Activated CD8-positive, alpha-beta T cell treated with anti-CD3 and anti-CD28 coated beads, Interleukin-2, amount 10 ng/mL, durations not matched to agents 7 days and 5 days (primary cell): ENCODE results near the gene BAIAP2. TPM values are rescaled to one million over a fixed set of nuclear protein-coding genes. Genes with fewer than 3 reads are reported as not detected.

Source experiments
- ATAC-seq: fragments of 150-1000 bp; cut with Tn5 transposase; one replicate; pipeline ENCODE4 v1.10.0; 2021; ENCODE audit warnings: moderate library complexity
- CTCF ChIA-PET: fragments of 350-600 bp; sonication (Branson Sonifier 250); formaldehyde crosslinking; loops from one replicate; lab custom pipeline; 2021; ENCODE audit warnings: antibody characterized with exemption; lab: Charles Lee
- POLR2A ChIA-PET: fragments of 350-600 bp; sonication (Branson Sonifier 250); formaldehyde crosslinking; loops from one replicate; lab custom pipeline; 2021; ENCODE audit warnings: antibody characterized with exemption; lab: Charles Lee
- DNase-seq: peaks from one replicate; pipeline ENCODE4 v3.0.0-alpha.2; 2020
- H3K27ac Mint-ChIP-seq: one replicate; pipeline ENCODE4 v1.8.0; 2021; ENCODE audit warnings: mild to moderate bottlenecking, mixed read lengths
- H3K27me3 Mint-ChIP-seq: one replicate; pipeline ENCODE4 v1.8.0; 2021; ENCODE audit warnings: low read depth, mixed read lengths
- H3K36me3 Mint-ChIP-seq: one replicate; pipeline ENCODE4 v1.8.0; 2021; ENCODE audit warnings: low read depth, mixed read lengths
- H3K4me1 Mint-ChIP-seq: one replicate; pipeline ENCODE4 v1.8.0; 2021; ENCODE audit warnings: low read depth, mixed read lengths
- H3K4me3 Mint-ChIP-seq: one replicate; pipeline ENCODE4 v1.8.0; 2021; ENCODE audit warnings: mild to moderate bottlenecking, mixed read lengths
- H3K9me3 Mint-ChIP-seq: one replicate; pipeline ENCODE4 v1.8.0; 2022; ENCODE audit warnings: mixed read lengths; ENCODE audit not compliant: insufficient read depth
- total RNA-seq, 2 experiments: library from RNA; stranded (reverse); gene quantifications; one replicate each; pipeline ENCODE4 v1.2.3, GENCODE V29; 2021

The BAIAP2 gene
- total RNA-seq, 2 experiments from 2014 or later = 5.0 to 5.8 TPM

- H3K9me3 Mint-ChIP-seq = no peaks in the 10 kb centered on the region
- no peak overlapping the region for H3K4me3 Mint-ChIP-seq
- peaks cover 6% of the 10 kb centered on the region for H3K27me3 Mint-ChIP-seq
- ChIA-PET CTCF (no interaction called here), POLR2A (no interaction called here)
- ATAC-seq (no peak), DNase-seq (no peak)
- no peaks in the 10 kb centered on the region for H3K36me3 Mint-ChIP-seq
- H3K27ac Mint-ChIP-seq = no peak overlapping the region
- H3K4me1 Mint-ChIP-seq = peaks cover 17% of the 10 kb centered on the region
Measured at GRCh38 chr17:81050645-81051625, 16.0 kb downstream of the BAIAP2 start.

GRCh38 chr17:81052199-81052997 lies 17.4 kb downstream of the BAIAP2 start:
- Mint-ChIP-seq H3K9me3 (no peaks in the 10 kb centered on the region), H3K4me3 (no peak overlapping the region), H3K27ac (no peak overlapping the region), H3K4me1 (peaks cover 17% of the 10 kb centered on the region), H3K27me3 (peaks cover 4% of the 10 kb centered on the region), H3K36me3 (no peaks in the 10 kb centered on the region)
- DNase-seq (no peak), ATAC-seq (no peak)
- ChIA-PET POLR2A (no interaction called here), CTCF (interaction anchor here (2.6 kb wide), 1 partner anchor 29 kb away, joined by 6 read pairs; no protein-coding TSS in a partner anchor)

GRCh38 chr17:81053041-81053970 lies 18.4 kb downstream of the BAIAP2 start:
- Mint-ChIP-seq H3K36me3 (no peaks in the 10 kb centered on the region), H3K4me1 (peaks cover 17% of the 10 kb centered on the region), H3K4me3 (no peak overlapping the region), H3K27me3 (no peaks in the 10 kb centered on the region), H3K9me3 (no peaks in the 10 kb centered on the region), H3K27ac (no peak overlapping the region)
- ChIA-PET POLR2A (no interaction called here), CTCF (interaction anchor here (1.2 to 2.6 kb wide), 2 partner anchors 30 to 48 kb away, joined by 3 to 6 read pairs; no protein-coding TSS in a partner anchor)
- no peak for DNase-seq
- no peak for ATAC-seq

- H3K4me3 Mint-ChIP-seq = no peak overlapping the region
- no peaks in the 10 kb centered on the region for H3K27me3 Mint-ChIP-seq
- no peaks in the 10 kb centered on the region for H3K36me3 Mint-ChIP-seq
- no peaks in the 10 kb centered on the region for H3K9me3 Mint-ChIP-seq
- DNase-seq (no peak), ATAC-seq (no peak)
- peaks cover 9% of the 10 kb centered on the region for H3K4me1 Mint-ChIP-seq
- POLR2A ChIA-PET = no interaction called here
- H3K27ac Mint-ChIP-seq = no peak overlapping the region
- CTCF ChIA-PET = interaction anchor here (1.2 to 2.6 kb wide), 2 partner anchors 31 to 47 kb away, joined by 3 to 6 read pairs; no protein-coding TSS in a partner anchor
Measured at GRCh38 chr17:81054308-81054707, 19.4 kb downstream of the BAIAP2 start.

- Mint-ChIP-seq H3K36me3 (no peaks in the 10 kb centered on the region), H3K27ac (no peak overlapping the region), H3K4me3 (no peak overlapping the region), H3K27me3 (no peaks in the 10 kb centered on the region), H3K4me1 (peaks cover 3% of the 10 kb centered on the region), H3K9me3 (no peaks in the 10 kb centered on the region)
- DNase-seq = no peak
- CTCF ChIA-PET = interaction anchor here (1.2 to 2.6 kb wide), 2 partner anchors 31 to 47 kb away, joined by 3 to 6 read pairs; no protein-coding TSS in a partner anchor
- peak; percentile 15 for ATAC-seq
- POLR2A ChIA-PET = no interaction called here
Measured at GRCh38 chr17:81054881-81055370, 20.0 kb downstream of the BAIAP2 start.

GRCh38 chr17:81056312-81056711 lies 21.4 kb downstream of the BAIAP2 start:
- Mint-ChIP-seq H3K4me3 (no peak overlapping the region), H3K27ac (no peak overlapping the region), H3K36me3 (no peaks in the 10 kb centered on the region), H3K27me3 (no peaks in the 10 kb centered on the region), H3K4me1 (no peaks in the 10 kb centered on the region), H3K9me3 (no peaks in the 10 kb centered on the region)
- CTCF ChIA-PET = no interaction called here
- POLR2A ChIA-PET = no interaction called here
- DNase-seq = no peak
- no peak for ATAC-seq

GRCh38 chr17:81057079-81057730 lies 22.3 kb downstream of the BAIAP2 start:
- ATAC-seq = no peak
- POLR2A ChIA-PET = no interaction called here
- Mint-ChIP-seq H3K27me3 (no peaks in the 10 kb centered on the region), H3K4me3 (no peak overlapping the region), H3K9me3 (no peaks in the 10 kb centered on the region), H3K27ac (no peak overlapping the region), H3K4me1 (peaks cover under 1% of the 10 kb centered on the region), H3K36me3 (no peaks in the 10 kb centered on the region)
- no peak for DNase-seq
- CTCF ChIA-PET = interaction anchor here (1.4 kb wide), 1 partner anchor 45 kb away, joined by 6 read pairs; no protein-coding TSS in a partner anchor

- ATAC-seq = no peak
- ChIA-PET CTCF (interaction anchor here (1.4 kb wide), 1 partner anchor 45 kb away, joined by 6 read pairs; no protein-coding TSS in a partner anchor), POLR2A (interaction anchor here (0.6 kb wide), 1 partner anchor 15 kb away, joined by 3 read pairs; no protein-coding TSS in a partner anchor)
- no peak for DNase-seq
- H3K9me3 Mint-ChIP-seq = no peaks in the 10 kb centered on the region
- peaks cover 2% of the 10 kb centered on the region for H3K4me1 Mint-ChIP-seq
- no peak overlapping the region for H3K4me3 Mint-ChIP-seq
- no peaks in the 10 kb centered on the region for H3K36me3 Mint-ChIP-seq
- no peak overlapping the region for H3K27ac Mint-ChIP-seq
- H3K27me3 Mint-ChIP-seq = no peaks in the 10 kb centered on the region
Measured at GRCh38 chr17:81057777-81058176, 22.8 kb downstream of the BAIAP2 start.

GRCh38 chr17:81058263-81058871 lies 23.4 kb downstream of the BAIAP2 start:
- Mint-ChIP-seq H3K27ac (no peak overlapping the region), H3K4me1 (peaks cover 2% of the 10 kb centered on the region), H3K36me3 (no peaks in the 10 kb centered on the region), H3K9me3 (no peaks in the 10 kb centered on the region), H3K4me3 (no peak overlapping the region), H3K27me3 (no peaks in the 10 kb centered on the region)
- no peak for DNase-seq
- POLR2A ChIA-PET = interaction anchor here (0.6 kb wide), 1 partner anchor 15 kb away, joined by 3 read pairs; no protein-coding TSS in a partner anchor
- no peak for ATAC-seq
- CTCF ChIA-PET = interaction anchor here (1.4 kb wide), 1 partner anchor 44 kb away, joined by 6 read pairs; no protein-coding TSS in a partner anchor

GRCh38 chr17:81059026-81059425 lies 24.1 kb downstream of the BAIAP2 start:
- no peak for DNase-seq
- Mint-ChIP-seq H3K27ac (no peak overlapping the region), H3K4me1 (peaks cover 2% of the 10 kb centered on the region), H3K4me3 (no peak overlapping the region), H3K27me3 (no peaks in the 10 kb centered on the region), H3K36me3 (no peaks in the 10 kb centered on the region), H3K9me3 (no peaks in the 10 kb centered on the region)
- ChIA-PET CTCF (no interaction called here), POLR2A (no interaction called here)
- no peak for ATAC-seq
